Astrocyte of the hippocampus (primary cell): ENCODE results near the gene ATG3.
A peak's percentile ranks its signal among the peaks of the same experiment; 100 is the strongest.
"Not testable (repeated sequence)": the region's sequence is repeated elsewhere in the genome, so short reads cannot be mapped to it uniquely, and the experiment has no call there.

ENCODE experiments used
- DNase-seq: peaks from one replicate; pipeline ENCODE4 v3.0.0; 2011; ENCODE audit warnings: low read depth, low spot score

ATG3 gene

GRCh38 chr3:112498914-112499711 lies 62.6 kb downstream of the ATG3 start, which contains the start of gene BTLA:
TSS of gene BTLA (minus strand) at chr3:112499472. CDS start at chr3:112499358, 114 bp downstream.
- no peak for DNase-seq

- DNase-seq, result no peak
These were observed 63.7 kb downstream of the ATG3 start for GRCh38 chr3:112497897-112498548.

- DNase-seq, result no peak
These were observed 65.2 kb downstream of the ATG3 start for GRCh38 chr3:112496366-112497067.

- not testable (repeated sequence) for DNase-seq
These were observed 67.4 kb downstream of the ATG3 start for GRCh38 chr3:112494448-112494767.

- DNase-seq, result no peak
These were observed 69.6 kb downstream of the ATG3 start for GRCh38 chr3:112492124-112492523.

GRCh38 chr3:112491373-112491772 lies 70.4 kb downstream of the ATG3 start:
- DNase-seq, result no peak

- DNase-seq, result no peak
These were observed 71.9 kb downstream of the ATG3 start for GRCh38 chr3:112489674-112490479.

- peak; percentile 5 for DNase-seq
These were observed 74.8 kb downstream of the ATG3 start for GRCh38 chr3:112486811-112487505.

GRCh38 chr3:112484352-112484751 lies 77.4 kb downstream of the ATG3 start:
- no peak for DNase-seq

GRCh38 chr3:112482675-112483074 lies 79.1 kb downstream of the ATG3 start:
- DNase-seq, result no peak
